HG03097 (cell line): ENCODE data around the gene SPATA16.
"Not testable (repeated sequence)": the region's sequence is repeated elsewhere in the genome, so short reads cannot be mapped to it uniquely, and the experiment has no call there.

Experiments used
- ATAC-seq: cut with Tn5 transposase; IDR thresholded peaks from one replicate; pipeline ENCODE4 v1.9.1; 2021; ENCODE audit not compliant: unreplicated experiment, low FRiP score

The SPATA16 gene

DNA sequence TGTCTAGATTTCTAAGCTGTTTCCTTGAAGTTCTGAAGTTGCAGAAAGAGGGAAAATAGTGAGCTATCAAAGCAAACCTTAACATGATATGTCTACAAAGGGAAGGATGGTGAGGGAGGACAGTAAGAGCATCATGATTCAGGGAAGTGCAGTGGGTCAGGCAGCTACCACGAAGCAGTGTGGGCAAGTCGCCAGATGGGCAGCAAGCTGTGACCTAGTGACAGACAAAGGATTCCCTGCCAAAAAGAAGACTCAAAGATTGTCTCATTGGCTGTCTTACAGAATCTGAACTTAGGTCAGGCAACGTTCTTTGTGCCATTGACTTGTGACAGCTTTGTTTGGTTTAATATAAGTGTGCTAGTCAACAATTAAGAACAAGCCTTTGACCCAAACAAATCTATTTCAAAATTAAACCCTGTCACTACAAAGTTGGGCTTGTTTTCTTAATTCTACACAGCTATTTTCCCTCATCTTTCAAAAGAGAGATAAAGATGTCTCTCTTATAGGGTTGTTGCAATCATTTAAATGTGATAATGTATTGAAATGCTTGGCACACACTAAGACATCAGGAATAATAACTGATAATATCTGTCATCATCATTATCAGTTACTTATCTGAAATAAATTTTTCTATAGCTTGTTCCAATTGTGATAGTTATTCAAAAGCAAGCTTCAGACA lies 237.3 kb downstream of the SPATA16 start:
- no peak for ATAC-seq

GRCh38 chr3:172892158-172892557 lies 248.9 kb downstream of the SPATA16 start:
- ATAC-seq, result no peak

DNA sequence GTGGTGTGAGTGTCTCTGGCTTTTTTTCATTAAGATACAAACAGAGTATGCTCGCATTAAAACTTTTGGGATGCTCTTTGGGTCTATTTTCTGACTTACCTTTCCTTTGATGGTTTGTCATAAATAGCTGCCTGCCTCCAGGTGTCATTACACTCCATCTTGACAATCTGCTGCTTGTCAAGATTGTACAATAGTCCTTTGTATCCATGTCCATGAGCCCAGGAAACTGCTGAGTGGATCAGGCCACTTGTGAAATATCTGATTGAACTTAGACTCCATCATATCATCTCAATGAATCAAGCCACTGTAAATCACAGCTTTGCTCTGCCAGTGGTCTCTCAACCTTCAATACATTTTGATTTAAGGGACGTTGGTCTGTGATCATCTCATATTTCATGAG lies 255.3 kb downstream of the SPATA16 start:
- ATAC-seq, result no peak

DNA sequence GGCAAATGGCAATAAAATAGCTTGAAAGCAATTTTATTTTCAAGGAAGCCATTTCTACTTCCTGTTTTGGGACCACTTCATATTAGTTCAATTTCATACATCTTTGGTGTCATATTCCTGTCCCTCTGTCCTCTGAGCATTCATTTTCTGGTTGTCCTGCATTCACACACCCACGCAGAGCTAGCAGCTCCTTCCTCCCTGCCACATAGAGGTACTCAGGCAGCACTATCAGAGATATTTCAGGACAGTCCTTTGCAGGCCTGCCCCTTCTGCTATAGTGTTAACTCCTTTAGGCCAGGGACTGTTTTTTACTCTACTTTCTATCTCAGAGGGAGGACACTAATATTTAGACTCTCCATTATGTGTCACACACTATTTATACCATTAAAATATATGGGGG lies 258.5 kb downstream of the SPATA16 start:
- no peak for ATAC-seq

DNA sequence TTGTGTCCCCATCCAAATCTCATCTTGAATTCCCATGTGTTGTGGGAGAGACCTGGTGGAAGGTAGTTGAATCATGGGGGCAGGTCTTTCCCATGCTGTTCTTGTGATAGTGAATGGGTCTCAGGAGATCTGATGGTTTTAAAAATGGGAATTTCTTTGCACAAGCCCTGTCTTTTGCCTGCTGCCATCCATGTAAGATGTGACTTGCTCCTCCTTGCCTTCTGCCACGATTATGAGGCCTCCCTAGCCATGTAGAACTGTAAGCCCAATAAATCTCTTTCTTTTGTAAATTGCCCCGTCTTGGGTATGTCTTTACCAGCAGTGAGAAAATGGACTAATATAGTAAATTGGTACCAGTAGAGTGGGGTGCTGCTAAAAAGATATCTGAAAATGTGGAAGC lies 261.7 kb downstream of the SPATA16 start:
- ATAC-seq, result not testable (repeated sequence)

DNA sequence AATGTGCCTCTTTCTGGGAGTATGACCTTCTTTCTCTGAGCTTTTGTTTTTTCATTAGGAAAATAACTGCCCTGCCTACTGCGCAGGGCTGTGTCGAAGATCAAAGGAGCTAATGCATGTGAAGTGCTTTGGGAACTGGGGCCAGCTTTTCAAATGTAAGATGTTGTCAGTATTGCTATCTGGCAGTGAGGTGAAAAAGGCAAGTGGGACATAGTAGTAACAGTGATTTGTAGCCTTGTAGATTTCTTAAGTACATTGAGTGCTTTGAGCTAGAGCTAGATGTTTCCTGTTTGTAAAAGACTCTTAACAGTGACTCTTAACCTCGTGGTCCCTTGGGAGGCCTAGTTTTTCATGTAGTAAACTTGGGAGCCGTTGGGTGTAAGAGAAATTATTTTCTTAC lies 264.0 kb downstream of the SPATA16 start:
- no peak for ATAC-seq

DNA sequence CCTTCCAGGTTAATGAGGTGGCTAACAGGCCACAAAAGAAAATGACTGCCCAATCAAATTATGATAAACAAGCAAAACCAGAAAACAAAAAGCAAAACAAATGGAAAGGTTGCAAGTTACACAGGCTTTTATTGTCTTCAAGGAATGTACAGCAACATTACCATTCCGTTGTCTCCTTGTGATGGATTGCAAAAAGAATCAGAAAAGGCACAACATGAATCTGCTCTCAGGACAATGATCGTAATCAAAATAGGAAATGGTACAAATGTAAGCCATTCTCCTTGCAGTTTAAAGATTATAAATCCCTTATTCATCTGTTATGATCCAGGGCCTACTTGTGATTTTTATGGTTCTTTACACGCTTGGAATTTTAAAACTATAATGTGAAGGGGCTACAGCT lies 264.7 kb downstream of the SPATA16 start:
- ATAC-seq, result no peak

- ATAC-seq, result no peak
These were observed 266.0 kb downstream of the SPATA16 start for GRCh38 chr3:172875039-172875438.

DNA sequence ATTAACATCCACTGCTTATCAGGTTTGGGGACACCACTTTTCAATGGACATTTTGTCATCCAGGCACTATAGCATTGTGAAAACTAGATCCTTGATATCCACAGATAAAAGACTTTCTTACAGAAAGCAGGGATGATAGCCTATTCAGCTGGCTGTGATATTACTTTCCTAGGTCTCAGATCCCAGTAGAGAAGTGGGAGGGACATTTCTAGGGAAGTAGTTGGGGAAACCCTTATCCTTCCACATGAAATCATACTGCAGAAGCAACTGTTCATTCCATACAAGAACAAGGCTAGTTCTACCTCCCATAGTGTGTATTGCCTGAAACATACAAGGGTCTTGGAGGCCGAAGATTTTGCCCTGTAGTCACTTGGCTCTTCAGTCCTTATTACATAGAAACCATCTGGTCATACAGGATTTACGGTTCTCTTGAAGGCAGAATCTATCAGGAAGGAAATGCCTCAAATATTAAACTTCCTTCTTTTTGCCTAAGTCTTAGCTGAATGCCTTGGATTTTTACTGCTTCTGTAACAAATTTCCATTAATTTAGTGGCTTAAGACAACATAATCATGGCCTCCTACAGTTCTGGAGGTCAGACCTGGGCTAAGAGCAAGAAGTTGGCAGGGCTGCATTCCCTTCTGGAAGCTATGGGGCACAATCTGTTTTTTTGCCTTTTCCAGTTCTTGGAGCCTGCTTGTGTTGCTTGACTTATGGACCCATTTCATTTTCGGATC lies 271.1 kb downstream of the SPATA16 start:
- no peak for ATAC-seq

- ATAC-seq, result no peak
These were observed 271.7 kb downstream of the SPATA16 start for GRCh38 chr3:172869368-172869771.

DNA sequence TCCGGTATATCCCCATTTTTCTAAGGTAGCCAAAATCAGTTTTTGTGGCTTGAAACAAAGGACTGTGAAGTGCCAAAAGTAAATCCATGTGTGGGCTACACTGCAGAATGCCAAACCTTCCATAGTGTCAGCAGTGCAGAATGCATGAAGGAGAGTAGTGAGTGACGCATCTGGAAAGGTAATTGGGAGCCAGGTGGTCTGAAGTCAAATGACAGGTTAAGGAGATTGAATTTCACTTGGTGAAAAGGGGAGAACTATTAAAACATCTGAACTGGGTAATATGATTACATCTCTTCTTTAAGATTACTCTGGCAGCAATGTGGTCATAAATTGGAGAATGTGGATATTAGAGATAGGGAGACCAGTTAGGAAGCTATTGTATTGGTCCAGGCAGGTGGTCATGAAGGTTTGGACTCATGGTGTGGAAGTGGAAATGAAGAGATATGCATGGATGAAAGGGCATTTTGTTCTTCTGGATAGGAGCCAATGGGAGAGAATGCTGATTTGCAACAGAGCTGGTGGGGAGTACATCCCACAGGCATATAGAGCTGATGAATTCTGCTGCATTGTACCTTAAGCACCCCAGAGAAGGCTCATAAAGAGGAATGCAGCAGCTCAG lies 272.3 kb downstream of the SPATA16 start:
- no peak for ATAC-seq

DNA sequence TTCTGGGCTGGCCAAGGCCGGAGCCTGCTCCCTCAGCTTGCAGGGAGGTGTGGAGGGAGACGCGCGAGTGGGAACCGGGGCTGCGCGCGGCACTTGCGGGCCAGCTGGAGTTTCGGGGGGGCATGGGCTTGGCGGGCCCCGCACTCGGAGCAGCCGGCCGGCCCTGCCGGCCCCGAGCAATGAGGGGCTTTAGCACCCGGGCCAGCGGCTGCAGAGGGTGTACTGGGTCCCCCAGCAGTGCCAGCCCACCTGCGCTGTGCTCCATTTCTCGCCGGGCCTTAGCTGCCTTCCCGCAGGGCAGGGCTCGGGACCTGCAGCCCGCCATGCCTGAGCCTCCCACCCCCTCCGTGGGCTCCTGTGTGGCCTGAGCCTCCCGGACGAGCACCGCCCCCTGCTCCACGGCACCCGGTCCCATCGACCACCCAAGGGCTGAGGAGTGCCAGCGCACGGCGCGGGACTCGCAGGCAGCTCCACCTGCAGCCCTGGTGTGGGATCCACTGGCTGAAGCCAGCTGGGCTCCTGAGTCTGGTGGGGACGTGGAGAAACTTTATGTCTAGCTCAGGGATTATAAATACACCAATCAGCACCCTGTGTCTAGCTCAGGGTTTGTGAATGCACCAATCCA lies 274.2 kb downstream of the SPATA16 start:
- ATAC-seq, result not testable (repeated sequence)

DNA sequence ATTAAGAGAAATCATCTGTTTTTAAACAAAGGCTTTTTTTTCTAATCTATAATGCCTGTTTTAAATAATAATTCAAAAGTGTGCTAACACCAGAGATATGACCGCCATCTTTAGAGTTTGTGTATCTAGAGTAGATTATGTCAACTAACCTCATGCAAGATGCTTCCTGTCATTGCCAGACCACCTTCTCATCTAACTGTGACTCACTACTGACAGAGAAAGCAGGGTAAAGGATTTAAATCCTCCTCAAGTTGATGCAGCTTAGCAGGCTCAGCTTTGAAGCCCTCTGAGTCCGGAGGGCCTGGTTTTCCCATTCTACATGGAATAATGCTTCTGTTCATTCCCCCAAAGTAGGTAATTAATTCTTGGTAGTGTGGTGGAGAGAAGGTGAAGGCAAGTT lies 282.0 kb downstream of the SPATA16 start:
- no peak for ATAC-seq

DNA sequence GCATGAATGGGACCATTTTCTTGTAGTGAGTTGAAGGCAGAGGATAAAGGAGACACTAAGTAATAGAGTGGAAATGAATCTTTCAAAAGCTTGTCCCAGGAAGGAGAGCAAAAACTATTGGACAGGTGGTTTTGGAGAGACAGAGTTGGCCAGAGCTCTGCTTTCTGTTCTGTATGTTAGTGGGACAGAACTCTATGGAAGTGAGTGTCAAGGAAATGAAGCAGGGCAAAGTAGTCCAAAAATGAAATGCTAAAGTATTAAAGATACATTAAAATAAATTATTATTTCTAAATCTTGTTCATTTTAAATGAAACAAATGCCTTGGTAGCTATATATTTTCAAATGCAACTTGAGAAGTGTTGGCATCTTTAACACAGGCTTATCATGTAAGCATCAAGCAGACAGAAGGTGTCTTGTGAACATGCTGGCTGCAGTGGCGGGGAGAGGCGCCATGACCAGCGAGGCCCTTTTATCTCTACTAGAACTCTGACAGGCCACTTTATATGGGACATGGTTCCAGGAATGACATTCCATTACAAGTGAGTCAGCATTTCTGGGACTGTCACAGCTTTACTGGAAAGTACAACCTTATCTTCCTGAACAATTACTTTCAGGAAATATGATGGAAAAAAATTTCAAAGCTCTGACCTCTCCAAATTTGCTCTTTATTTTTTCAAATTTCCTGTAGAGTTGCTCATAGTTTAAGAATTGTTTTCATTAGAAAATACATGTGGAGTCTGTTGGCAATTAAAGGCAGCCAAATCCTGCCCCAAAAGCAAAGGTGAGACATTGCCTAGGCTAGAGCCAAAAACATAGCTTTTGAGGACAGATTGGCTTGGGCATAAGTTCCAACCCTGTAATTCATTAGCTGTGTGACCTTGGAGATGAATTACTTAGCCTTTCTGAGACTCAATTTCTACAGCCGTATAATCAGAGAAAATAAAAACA lies 284.0 kb downstream of the SPATA16 start:
- no peak for ATAC-seq

GRCh38 chr3:172855037-172855436 lies 286.0 kb downstream of the SPATA16 start:
- no peak for ATAC-seq

DNA sequence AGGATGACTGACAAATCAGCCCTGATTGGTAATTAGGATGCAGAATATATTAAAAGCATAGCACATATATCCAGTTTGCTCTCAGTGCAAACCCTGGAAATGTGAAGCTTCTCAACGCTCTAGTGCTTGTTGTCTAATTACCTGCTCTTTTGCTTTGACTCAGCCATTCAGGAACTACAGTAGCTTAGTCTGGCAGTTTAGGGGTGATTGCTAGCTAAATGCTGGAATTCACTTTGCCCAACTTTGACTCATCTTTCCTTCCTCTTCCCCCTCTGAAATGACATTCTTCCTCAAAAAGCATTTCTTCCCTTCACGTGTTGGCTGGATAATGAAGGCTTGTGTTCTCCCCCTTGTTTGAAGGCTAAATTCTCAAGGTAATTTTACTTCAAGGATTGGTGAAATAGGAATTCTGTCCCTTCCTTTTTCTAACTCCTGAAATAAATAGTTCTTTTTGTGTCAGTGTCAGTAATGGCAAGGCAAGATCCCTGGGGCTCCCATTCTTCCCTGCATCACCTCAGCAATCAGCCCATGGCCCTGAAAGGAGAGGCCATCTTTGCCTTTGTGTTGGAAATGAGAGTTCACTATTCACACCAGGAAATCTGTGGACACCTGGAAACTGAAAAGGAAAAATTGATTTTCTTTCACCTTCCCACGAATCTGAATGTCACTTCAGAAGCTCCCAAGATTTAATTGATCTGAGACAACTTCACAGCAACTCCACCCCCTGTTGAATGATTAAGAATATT lies 286.9 kb downstream of the SPATA16 start:
- no peak for ATAC-seq

DNA sequence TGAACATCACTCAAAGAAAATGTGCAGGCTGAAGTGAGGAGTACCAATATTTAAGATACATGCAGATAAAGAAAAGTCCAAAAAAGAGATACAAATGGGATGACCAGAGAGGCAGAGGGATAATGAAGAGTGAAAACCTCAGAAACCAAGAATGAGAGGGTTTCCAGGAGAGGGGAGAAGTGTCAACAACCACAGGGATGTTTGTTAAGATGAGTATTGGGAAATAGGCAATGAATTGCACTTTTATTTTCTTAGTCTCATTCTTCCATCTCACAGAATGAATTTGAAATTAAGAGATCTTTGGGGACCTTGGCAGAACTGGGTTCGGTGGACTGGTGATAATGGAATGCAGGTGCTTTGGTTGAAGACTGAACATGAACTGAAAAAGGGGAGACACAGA lies 288.0 kb downstream of the SPATA16 start:
- no peak for ATAC-seq

DNA sequence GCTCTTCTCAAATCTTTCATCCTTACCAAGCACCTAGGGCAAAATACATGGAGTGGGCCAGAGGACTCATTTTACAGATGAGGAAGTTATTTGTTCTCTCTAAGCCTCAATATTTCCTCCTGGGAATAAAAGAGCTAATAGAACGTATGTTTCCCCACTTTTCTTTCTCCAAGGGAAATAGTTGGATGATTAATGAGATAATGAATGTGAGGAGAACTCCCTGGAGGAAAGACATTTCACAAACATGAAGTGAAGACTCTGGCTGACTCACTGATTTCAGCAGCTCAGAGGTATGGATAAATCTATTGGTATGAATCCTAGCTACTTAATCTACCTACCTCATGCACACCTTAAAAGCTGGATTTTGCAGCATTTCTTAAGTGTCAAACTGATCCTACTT lies 292.1 kb downstream of the SPATA16 start:
- no peak for ATAC-seq

DNA sequence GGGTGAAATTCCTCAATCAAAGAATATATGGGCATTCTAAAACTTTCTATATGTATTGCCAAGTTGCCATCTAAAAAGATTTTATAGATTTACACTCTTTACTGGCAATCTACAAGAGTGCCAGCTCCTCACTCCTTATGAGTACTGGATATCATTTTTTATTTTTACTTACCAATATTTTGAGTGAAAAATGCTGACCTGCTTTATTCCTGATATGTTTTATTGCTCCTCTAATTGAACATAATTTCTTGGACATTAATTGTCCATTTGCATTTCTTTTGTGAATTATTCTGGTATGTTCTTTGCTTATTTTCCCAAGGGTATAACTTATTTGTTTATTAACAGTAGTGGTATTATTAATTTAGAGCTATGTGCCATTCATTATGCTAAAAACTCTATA lies 293.7 kb downstream of the SPATA16 start:
- ATAC-seq, result no peak

- ATAC-seq, result no peak
These were observed 294.3 kb downstream of the SPATA16 start for GRCh38 chr3:172846706-172847105.
